Colonic mucosa (tissue), 4 donors: ENCODE data around the gene CYGB. TPM values are rescaled to one million over a fixed set of nuclear protein-coding genes. Genes with fewer than 3 reads are reported as not detected.
"Not testable (repeated sequence)": the region's sequence is repeated elsewhere in the genome, so short reads cannot be mapped to it uniquely, and the experiment has no call there.

Source experiments
- DNase-seq: peaks from one replicate; pipeline ENCODE4 v3.0.0-alpha.2; 2020
- H3K27ac ChIP-seq: fragments of 200-600 bp; one replicate; pipeline ENCODE4 v1.8.0; 2021
- H3K27me3 ChIP-seq: fragments of 200-600 bp; one replicate; pipeline ENCODE4 v1.8.0; 2021
- H3K36me3 ChIP-seq: fragments of 200-600 bp; one replicate; pipeline ENCODE4 v1.8.0; 2021
- H3K4me1 ChIP-seq: fragments of 200-600 bp; one replicate; pipeline ENCODE4 v1.8.0; 2021; ENCODE audit warnings: mild to moderate bottlenecking
- H3K4me3 ChIP-seq: fragments of 200-600 bp; one replicate; pipeline ENCODE4 v1.8.0; 2021
- H3K9ac ChIP-seq, 2 donors: one replicate each; pipeline ENCODE4 v1.7.0; 2013; ENCODE audit warnings: control low read depth in 2 of 2, low read depth in 2 of 2, low read length in 2 of 2
- H3K9me3 ChIP-seq: fragments of 200-600 bp; one replicate; pipeline ENCODE4 v1.8.0; 2021
- CTCF ChIP-seq: fragments of 200-600 bp; IDR thresholded peaks from one replicate; pipeline ENCODE4 v1.8.0; 2022; ENCODE audit warnings: antibody characterized with exemption, mild to moderate bottlenecking
- intact Hi-C: fragments of 100-400 bp; cut with DNase I; formaldehyde crosslinking; loops from one replicate; pipeline ENCODE4 v1.14.1; 2022
- total RNA-seq, 2 donors: library from RNA; stranded (reverse); fragmentation: NEBNext Ultra II Directional in 1 of 2; extraction: Animal tissue kit (Norgen Biotek cat#: 25700) in 1 of 2; gene quantifications; one replicate each; pipeline ENCODE4 v1.2.1, GENCODE V29; 2021
- donor health status: healthy.
- donor health status: DM: no; HTN: no; CAD: no.
- donor health status: DM: no; HTN: no; CAD: no.

The CYGB gene
- total RNA-seq, 2 donors from 2014 or later, result 4.7 to 9.9 TPM

GRCh38 chr17:76562734-76563148 lies 25.2 kb upstream of the CYGB start:
- no peak for TF ChIP-seq CTCF
- peaks cover 6% of the 10 kb centered on the region for H3K4me1 ChIP-seq
- peaks cover 3% of the 10 kb centered on the region for H3K36me3 ChIP-seq
- intact Hi-C loops, result no loop called here
- H3K4me3 ChIP-seq, result no peak overlapping the region
- H3K27me3 ChIP-seq, result no peaks in the 10 kb centered on the region
- H3K9ac ChIP-seq, result no peak overlapping the region
- H3K27ac ChIP-seq, result no peak overlapping the region
- no peak for DNase-seq
- H3K9me3 ChIP-seq, result no peaks in the 10 kb centered on the region

- Histone ChIP-seq H3K9me3 (no peaks in the 10 kb centered on the region), H3K9ac (no peak overlapping the region), H3K4me3 (no peak overlapping the region), H3K36me3 (peaks cover 3% of the 10 kb centered on the region), H3K27ac (no peak overlapping the region), H3K27me3 (no peaks in the 10 kb centered on the region), H3K4me1 (peaks cover 6% of the 10 kb centered on the region)
- no peak for DNase-seq
- TF ChIP-seq CTCF, result no peak
- intact Hi-C loops, result no loop called here
Measured at GRCh38 chr17:76561799-76562268, 24.3 kb upstream of the CYGB start.

GRCh38 chr17:76561332-76561731 lies 23.8 kb upstream of the CYGB start:
- peak overlapping the region in 1 of 2 donors; percentile 12 for H3K9ac ChIP-seq

GRCh38 chr17:76560877-76561221 lies 23.3 kb upstream of the CYGB start:
- H3K9ac ChIP-seq, result peak overlapping the region in 1 of 2 donors; percentile 12
- intact Hi-C loops, result no loop called here
- no peak for DNase-seq
- H3K4me3 ChIP-seq, result no peak overlapping the region
- no peak for TF ChIP-seq CTCF
- H3K4me1 ChIP-seq, result peaks cover 6% of the 10 kb centered on the region
- H3K27ac ChIP-seq, result no peak overlapping the region
- no peaks in the 10 kb centered on the region for H3K27me3 ChIP-seq
- no peaks in the 10 kb centered on the region for H3K9me3 ChIP-seq
- H3K36me3 ChIP-seq, result peaks cover 3% of the 10 kb centered on the region

More at GRCh38 chr17:76561332-76561731, 23.8 kb upstream of the CYGB start:
- peaks cover 3% of the 10 kb centered on the region for H3K36me3 ChIP-seq
- H3K4me1 ChIP-seq, result peaks cover 6% of the 10 kb centered on the region
- TF ChIP-seq CTCF, result no peak
- no peaks in the 10 kb centered on the region for H3K27me3 ChIP-seq
- H3K4me3 ChIP-seq, result no peak overlapping the region
- no peak for DNase-seq
- no peak overlapping the region for H3K27ac ChIP-seq
- intact Hi-C loops, result no loop called here
- no peaks in the 10 kb centered on the region for H3K9me3 ChIP-seq

- Histone ChIP-seq H3K4me1 (peaks cover 6% of the 10 kb centered on the region), H3K9ac (no peak overlapping the region)
- intact Hi-C loops, result no loop called here
Measured at GRCh38 chr17:76560036-76560876, 22.7 kb upstream of the CYGB start.

GRCh38 chr17:76559460-76559859 lies 22.0 kb upstream of the CYGB start:
- intact Hi-C loops, result loop anchor here (10.0 kb wide), 2 partner anchors 125 to 155 kb away; partner anchors contain the start of gene MXRA7
- H3K36me3 ChIP-seq, H3K9me3 ChIP-seq, H3K9ac ChIP-seq, H3K27me3 ChIP-seq, DNase-seq, H3K4me1 ChIP-seq, H3K27ac ChIP-seq: not testable (repeated sequence)
- H3K4me3 ChIP-seq, result peak overlapping the region; percentile 83

More at GRCh38 chr17:76560036-76560876, 22.7 kb upstream of the CYGB start:
- Histone ChIP-seq H3K36me3 (peaks cover 3% of the 10 kb centered on the region), H3K27me3 (no peaks in the 10 kb centered on the region), H3K9me3 (no peaks in the 10 kb centered on the region), H3K27ac (no peak overlapping the region), H3K4me3 (no peak overlapping the region)
- DNase-seq, result no peak
- TF ChIP-seq CTCF, result no peak
